ENCODE data around the gene SRC. TPM values are rescaled to one million over a fixed set of nuclear protein-coding genes. Genes with fewer than 3 reads are reported as not detected.

SRC gene
- polyA plus RNA-seq, 1 donor (not counting 4 experiments of a cell fraction or from before 2014, with no cell fraction given): 22.8 TPM

GRCh38 chr20:37406010-37406998 is 60.4 kb downstream of the SRC start:
- peak; percentile 13 for FAIRE-seq
- H2AFZ ChIP-seq (ENCODE audit: control insufficient read depth, low read length): peak overlapping the region; percentile 65
- dilution Hi-C loops (cut with MboI; ENCODE audit: extremely low pct_ligation_motif_present, low sequenced_read_pairs): no loop called here
- peaks cover 8 to 14% of the 10 kb centered on the region in 2 experiments for H3K36me3 ChIP-seq (ENCODE audit: control insufficient read depth in 2 of 2, extremely low read depth in 1 of 2, insufficient read depth in 2 of 2, low read length in 2 of 2)
- peak overlapping the region; percentile 13 to 68 (median 66) for H3K4me3 ChIP-seq (ENCODE audit: control insufficient read depth in 2 of 3, extremely low read depth in 1 of 3, insufficient read depth in 2 of 3, low read depth in 1 of 3, low read length in 3 of 3)
- H3K4me1 ChIP-seq (ENCODE audit: control insufficient read depth, extremely low read depth, insufficient read depth, low read length): peaks cover 19% of the 10 kb centered on the region
- TF ChIP-seq, protein P1, sequence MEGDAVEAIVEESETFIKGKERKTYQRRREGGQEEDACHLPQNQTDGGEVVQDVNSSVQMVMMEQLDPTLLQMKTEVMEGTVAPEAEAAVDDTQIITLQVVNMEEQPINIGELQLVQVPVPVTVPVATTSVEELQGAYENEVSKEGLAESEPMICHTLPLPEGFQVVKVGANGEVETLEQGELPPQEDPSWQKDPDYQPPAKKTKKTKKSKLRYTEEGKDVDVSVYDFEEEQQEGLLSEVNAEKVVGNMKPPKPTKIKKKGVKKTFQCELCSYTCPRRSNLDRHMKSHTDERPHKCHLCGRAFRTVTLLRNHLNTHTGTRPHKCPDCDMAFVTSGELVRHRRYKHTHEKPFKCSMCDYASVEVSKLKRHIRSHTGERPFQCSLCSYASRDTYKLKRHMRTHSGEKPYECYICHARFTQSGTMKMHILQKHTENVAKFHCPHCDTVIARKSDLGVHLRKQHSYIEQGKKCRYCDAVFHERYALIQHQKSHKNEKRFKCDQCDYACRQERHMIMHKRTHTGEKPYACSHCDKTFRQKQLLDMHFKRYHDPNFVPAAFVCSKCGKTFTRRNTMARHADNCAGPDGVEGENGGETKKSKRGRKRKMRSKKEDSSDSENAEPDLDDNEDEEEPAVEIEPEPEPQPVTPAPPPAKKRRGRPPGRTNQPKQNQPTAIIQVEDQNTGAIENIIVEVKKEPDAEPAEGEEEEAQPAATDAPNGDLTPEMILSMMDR (optimal IDR thresholded peaks at IDR 0.05 in 1 of 3, IDR thresholded peaks at IDR 0.05 in 1 of 3, conservative IDR thresholded peaks at IDR 0.05 in 1 of 3; ENCODE audit: extremely low read depth in 1 of 3, insufficient read depth in 2 of 3, low read length in 3 of 3): no peak
- TF ChIP-seq EZH2 (IDR thresholded peaks at IDR 0.05; ENCODE audit: low read length): no peak
- peak overlapping the region; percentile 90 for H3K4me2 ChIP-seq (ENCODE audit: control insufficient read depth, extremely low read depth, insufficient read depth, low read depth, low read length)
- H3K9ac ChIP-seq (ENCODE audit: control insufficient read depth, extremely low read depth, insufficient read depth, low read length): peak overlapping the region; percentile 65
- H3K9me3 ChIP-seq (ENCODE audit: control insufficient read depth, low read depth, low read length): no peaks in the 10 kb centered on the region
- no peak overlapping the region for H3K27ac ChIP-seq (ENCODE audit: control insufficient read depth, insufficient read depth, low read length)
- H4K20me1 ChIP-seq (ENCODE audit: control insufficient read depth, extremely low read depth, insufficient read depth, low read length): peaks cover 5% of the 10 kb centered on the region
- DNase-seq (ENCODE audit: low read depth, low spot score): no peak
- H3K27me3 ChIP-seq (ENCODE audit: control insufficient read depth, extremely low read depth, insufficient read depth, low read length): peaks cover 30% of the 10 kb centered on the region
- no peaks in the 10 kb centered on the region for H3K9me1 ChIP-seq (ENCODE audit: control insufficient read depth, extremely low read depth, insufficient read depth, low read length)
- no peaks in the 10 kb centered on the region for H3K79me2 ChIP-seq (ENCODE audit: control insufficient read depth, insufficient read depth, low read length)

- Histone ChIP-seq H3K4me2 (ENCODE audit: control insufficient read depth, extremely low read depth, insufficient read depth, low read depth, low read length) (peak overlapping the region; percentile 90), H2AFZ (ENCODE audit: control insufficient read depth, low read length) (no peak overlapping the region), H3K9me1 (ENCODE audit: control insufficient read depth, extremely low read depth, insufficient read depth, low read length) (no peaks in the 10 kb centered on the region), H4K20me1 (ENCODE audit: control insufficient read depth, extremely low read depth, insufficient read depth, low read length) (peaks cover 5% of the 10 kb centered on the region), H3K36me3 (ENCODE audit: control insufficient read depth in 2 of 2, extremely low read depth in 1 of 2, insufficient read depth in 2 of 2, low read length in 2 of 2) (peaks cover 8% of the 10 kb centered on the region in 2 experiments), H3K4me3 (ENCODE audit: control insufficient read depth in 2 of 3, extremely low read depth in 1 of 3, insufficient read depth in 2 of 3, low read depth in 1 of 3, low read length in 3 of 3) (peak overlapping the region; percentile 13 to 68 (median 66)), H3K9ac (ENCODE audit: control insufficient read depth, extremely low read depth, insufficient read depth, low read length) (peak overlapping the region; percentile 65), H3K9me3 (ENCODE audit: control insufficient read depth, low read depth, low read length) (no peaks in the 10 kb centered on the region), H3K27me3 (ENCODE audit: control insufficient read depth, extremely low read depth, insufficient read depth, low read length) (peaks cover 37% of the 10 kb centered on the region), H3K79me2 (ENCODE audit: control insufficient read depth, insufficient read depth, low read length) (no peaks in the 10 kb centered on the region), H3K4me1 (ENCODE audit: control insufficient read depth, extremely low read depth, insufficient read depth, low read length) (peaks cover 19% of the 10 kb centered on the region), H3K27ac (ENCODE audit: control insufficient read depth, insufficient read depth, low read length) (no peak overlapping the region)
- DNase-seq (ENCODE audit: low read depth, low spot score): peak; percentile 25
- peak; percentile 29 for FAIRE-seq
- TF ChIP-seq EZH2 (IDR thresholded peaks at IDR 0.05; ENCODE audit: low read length): no peak
- TF ChIP-seq, protein P1 (optimal IDR thresholded peaks at IDR 0.05 in 1 of 3, IDR thresholded peaks at IDR 0.05 in 1 of 3, conservative IDR thresholded peaks at IDR 0.05 in 1 of 3; ENCODE audit: extremely low read depth in 1 of 3, insufficient read depth in 2 of 3, low read length in 3 of 3): no peak
- dilution Hi-C loops (cut with MboI; ENCODE audit: extremely low pct_ligation_motif_present, low sequenced_read_pairs): no loop called here
Measured at GRCh38 chr20:37407019-37407566, 61.2 kb downstream of the SRC start.
